HUDEP-2 (cell line): Measurements from ENCODE around the gene RTN4.
"Not testable (repeated sequence)": the region's sequence is repeated elsewhere in the genome, so short reads cannot be mapped to it uniquely, and the experiment has no call there.

ENCODE experiments used
- DNase-seq, 76 experiments: peaks; one replicate each; lab custom pipeline; 2025; ENCODE audit not compliant: unreplicated experiment in 76 of 76; lab: John Stamatoyannopoulos, UW

The RTN4 gene

DNA sequence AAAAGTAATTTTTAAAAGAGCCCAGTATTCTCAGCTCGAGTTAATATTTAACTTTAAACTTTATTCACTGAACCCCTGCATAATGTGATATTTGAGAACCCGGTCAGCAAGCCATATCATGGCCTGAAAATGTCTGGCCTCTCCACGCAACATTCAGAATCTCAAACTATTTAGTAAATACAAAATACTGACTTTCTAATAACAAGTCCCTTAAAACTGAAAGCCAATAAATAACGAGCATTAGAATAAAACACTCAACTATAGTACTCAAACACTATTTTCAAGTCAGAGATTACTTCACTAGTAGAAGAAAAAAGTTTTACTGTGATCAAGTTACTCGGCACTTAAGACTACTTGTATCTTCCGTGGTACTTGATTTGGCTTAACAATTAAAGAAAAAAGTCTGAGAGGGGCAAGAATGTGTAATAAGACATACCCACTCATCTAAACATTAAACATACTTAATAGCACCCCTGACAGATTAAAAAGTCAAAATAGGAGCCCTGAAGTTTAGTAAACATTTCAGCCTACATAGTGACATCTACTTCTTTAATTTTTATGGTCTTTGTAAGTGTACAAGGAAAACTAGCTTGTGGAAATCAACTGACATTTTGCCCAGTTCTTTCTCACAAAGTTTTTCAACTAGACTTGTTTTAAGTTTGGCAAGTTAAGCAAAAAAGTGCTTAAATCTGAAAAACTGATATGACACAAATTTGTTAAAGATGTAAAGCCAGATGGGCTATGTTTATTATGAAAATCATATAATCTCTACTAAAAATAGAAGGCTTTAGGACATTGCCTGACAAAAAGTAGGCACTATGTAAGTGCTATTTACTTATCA is 38.2 kb downstream of the RTN4 start:
- no peak for DNase-seq

DNA sequence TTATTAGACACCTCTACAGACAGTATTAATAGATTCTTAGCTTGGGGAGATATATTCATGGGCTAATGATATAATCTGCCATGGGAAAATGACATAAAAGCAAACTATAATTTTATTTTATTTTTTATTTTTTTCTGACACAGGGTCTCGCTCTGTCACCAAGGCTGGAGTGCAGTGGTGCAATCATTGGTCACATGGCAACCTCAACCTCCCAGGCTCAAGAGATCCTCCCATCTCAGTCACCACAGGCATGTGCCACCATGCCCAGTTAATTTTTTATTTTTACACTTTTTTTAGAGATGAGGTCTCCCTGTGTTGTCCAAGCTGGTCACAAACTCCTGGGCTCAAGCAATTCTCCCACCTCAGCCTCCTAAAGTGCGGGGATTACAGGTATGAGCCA is 39.3 kb downstream of the RTN4 start:
- peak in 6 of 76 experiments; percentile 3 to 15 (median 9) for DNase-seq

DNA sequence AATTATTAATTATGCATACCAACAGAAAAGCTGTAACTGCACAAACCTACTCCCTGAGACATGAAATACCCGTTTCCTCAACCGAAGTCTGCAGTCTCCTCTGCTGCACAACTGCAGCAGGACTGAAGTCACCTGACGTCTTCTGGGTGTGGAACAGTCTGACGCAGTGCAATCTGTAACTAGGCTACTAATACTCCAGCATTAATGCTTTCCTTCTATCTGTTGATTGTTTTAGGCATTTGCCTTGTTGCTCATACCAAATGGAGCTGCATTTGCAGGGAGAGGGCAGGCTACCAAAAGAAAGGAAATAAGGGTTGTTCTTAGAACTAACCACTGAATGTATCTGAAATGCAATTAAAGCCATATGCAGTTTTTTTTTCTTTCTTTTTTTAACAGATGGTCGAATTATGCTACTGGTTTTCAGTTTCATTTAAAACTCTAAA is 40.1 kb downstream of the RTN4 start:
- peak in 26 of 76 experiments; percentile 4 to 55 (median 22) for DNase-seq

DNA sequence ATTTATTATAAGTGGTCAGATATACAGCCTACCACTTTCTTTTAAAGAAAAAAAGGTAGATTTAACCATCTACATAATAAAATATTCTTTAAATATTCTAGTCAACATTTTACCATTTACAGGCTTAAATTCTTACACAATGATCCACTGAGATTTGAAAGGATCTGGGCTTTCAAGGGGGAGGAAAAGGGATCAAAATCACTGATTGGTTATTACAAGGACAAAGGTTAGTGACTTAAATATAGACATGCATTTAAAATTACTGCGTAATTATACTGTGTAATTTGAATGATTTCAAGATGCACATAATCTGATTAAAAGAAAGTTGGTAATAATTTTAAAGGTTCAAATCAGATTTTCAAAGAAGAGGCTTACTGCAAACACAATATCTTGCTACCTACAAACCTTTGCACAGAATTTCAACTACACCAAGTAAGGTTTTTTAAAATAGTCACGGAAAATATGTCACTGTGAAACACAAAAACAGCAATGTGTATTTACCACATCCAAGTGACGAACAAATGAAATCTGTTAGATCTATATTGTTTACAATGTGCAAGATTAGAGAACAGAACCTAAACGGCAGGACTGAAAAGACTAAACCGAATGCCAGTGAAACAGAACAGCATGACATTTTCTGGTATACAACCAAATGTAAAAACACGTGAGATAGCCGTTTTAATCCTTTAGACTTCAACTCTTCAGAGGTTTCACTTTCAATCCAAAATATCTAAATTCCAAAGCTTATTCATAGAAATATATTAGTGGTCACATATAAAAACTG is 40.8 kb downstream of the RTN4 start:
- DNase-seq: no peak

DNA sequence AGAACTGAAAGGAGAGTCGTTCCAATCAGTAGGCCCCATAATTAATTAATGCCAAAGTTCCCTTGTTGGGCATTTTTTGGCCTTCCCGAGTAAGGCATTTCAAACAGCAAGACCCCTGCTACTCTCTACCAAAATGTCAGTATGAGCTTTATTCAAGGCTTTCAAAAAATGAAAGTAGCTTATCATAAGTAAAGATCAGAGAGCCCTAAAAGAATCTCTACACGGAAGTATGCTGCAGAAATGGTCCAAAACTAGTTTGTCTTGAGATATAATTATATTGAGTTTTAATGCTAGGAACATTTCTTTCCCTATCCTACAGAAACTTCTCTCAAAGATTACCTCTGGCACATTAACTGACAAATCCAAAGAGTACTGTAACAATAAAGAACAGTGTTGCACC is 43.9 kb downstream of the RTN4 start:
- DNase-seq: no peak

DNA sequence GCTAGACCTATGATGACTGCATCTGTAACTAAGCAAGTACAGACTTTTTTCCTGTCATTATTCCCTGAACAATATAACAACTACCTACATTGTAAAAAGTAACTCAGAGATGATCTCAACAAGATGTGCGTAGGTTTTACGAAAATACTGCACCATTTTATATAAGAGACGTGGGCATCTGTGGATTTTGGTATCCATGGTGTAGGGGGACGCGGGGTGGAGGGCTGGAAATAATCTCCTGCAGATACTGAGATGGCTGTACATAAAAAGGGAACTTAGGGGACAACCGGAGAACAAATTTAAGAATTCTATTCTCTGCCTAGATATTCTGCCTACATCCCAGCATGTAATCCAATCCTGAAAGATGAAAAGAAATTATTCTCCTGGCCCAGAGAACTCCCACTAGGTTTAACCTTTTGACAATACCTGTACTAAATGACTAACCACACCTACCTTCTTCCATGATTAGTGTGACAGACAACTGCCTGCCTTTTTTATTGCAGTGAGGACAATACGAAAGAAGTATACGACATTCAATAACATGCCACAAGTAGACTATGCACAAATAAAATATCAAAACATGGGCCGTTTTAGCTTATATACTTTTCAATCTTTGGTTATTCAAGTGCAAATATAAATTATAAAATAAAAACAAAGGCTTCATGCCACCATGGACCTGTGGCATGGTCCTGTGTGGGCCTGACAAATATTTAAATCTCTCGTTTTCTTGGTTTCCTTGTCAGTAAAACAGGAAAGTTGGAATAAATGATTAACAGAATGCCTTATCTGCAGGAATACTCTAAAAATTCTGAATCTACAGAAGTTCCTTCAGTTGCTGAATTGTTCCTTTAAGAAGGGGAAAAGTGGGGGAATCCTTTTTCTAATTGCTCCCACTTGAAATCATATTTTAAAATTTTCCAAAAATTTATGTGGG is 46.3 kb downstream of the RTN4 start:
- DNase-seq: no peak

DNA sequence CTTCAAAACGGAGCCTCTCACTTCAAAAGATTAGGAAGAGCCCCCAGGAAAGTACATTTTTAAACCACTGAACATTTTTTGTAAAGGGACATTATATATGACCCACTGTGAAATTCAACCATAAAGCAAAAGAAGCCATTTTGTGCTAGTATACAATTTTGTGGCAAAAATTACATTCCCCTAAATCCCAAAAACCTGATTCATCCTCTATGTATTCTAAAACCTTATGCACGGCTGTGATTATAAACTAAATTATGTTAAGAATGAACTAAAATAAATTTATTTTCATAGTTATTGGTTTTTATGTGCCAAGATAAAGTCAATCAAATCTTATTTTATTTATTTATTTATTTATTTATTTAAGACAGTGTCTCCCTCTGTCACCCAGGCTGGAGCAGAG is 48.5 kb downstream of the RTN4 start:
- no peak for DNase-seq

DNA sequence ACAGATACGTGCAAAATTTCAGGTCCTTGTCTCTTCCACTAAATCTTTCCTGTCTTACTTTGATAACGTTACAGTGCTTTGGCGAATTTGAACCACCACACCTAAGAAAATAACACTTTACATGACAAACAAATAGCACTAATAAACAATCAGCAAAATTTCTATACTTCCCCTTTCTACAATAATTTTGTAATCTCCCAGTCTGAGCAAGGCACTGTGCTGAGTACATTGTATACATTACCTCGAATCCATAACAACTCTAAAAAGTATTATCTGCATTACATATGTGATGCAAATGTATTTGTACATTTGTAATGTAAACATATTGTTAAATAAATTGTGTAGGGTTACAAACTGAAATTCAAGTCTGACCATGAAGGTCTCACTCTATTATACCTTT is 49.9 kb downstream of the RTN4 start:
- no peak for DNase-seq

DNA sequence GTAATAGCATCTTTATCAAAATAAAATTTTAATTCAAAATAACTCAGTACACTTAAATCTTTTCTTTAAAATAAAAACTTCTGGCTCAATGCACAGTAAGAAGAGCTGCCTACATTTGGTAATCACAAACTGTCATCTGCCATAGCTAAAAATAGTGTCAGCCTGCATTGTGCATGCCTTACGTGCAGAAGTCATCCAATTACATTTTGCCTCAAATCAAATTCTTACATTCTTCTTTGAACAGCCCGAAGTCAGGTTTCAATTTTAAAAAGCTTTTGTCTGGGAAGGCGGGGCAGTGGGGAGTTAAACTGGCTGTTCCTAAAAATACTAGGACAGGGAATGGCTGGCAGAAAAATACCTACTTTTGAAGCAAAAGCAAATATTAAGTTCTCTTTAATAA is 51.1 kb downstream of the RTN4 start:
- no peak for DNase-seq

DNA sequence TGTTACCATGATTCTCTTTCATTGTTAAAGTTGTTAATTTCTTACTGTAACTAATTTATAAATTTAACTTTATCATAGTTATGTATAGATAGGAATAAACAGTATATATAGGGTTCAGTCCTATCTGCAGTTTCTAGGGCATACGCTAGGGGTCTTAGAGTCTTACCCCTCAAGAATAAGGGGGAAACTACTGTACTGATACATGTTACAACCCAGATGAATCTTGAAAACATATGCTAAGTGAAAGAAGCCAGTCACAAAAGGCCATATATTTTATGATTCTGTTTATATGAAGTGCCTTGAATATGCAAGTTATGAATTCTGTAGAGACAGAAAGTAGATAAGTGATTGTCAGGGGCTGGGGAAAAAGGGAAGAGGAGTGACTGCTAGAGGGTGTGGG is 52.4 kb downstream of the RTN4 start:
- no peak for DNase-seq

DNA sequence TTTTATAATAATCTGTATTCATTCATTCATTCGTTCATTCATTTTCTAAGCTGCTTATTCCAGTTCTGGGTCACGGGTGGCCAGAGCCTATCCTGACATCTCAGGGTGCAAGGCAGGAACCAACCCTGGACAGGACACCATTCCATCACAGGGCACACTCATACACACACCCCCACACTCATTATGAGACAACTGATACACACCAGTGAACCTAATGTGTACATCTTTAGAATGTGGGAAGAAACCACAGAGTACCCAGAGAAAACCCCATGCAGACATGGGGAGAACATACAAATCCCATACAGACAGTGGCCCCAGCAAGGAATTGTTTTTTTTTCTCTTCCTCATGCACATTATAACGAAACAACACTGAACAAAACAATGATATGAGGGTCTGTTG is 54.7 kb downstream of the RTN4 start:
- DNase-seq: no peak

DNA sequence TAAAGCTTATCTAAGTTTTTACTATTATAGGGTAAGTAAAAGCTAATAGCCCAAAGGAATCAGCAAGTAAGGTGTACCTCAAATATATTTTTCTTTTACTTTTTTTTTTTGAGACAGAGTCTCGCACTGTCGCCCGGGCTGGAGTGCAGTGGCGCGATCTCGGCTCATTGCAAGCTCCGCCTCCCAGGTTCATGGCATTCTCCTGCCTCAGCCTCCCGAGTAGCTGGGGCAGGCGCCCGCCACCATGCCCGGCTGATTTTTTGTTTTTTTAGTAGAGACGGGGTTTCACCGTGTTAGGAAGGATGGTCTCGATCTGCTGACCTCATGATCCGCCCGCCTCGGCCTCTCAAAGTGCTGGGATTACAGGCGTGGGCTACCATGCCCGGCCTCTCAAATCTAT is 59.6 kb downstream of the RTN4 start:
- not testable (repeated sequence) for DNase-seq

DNA sequence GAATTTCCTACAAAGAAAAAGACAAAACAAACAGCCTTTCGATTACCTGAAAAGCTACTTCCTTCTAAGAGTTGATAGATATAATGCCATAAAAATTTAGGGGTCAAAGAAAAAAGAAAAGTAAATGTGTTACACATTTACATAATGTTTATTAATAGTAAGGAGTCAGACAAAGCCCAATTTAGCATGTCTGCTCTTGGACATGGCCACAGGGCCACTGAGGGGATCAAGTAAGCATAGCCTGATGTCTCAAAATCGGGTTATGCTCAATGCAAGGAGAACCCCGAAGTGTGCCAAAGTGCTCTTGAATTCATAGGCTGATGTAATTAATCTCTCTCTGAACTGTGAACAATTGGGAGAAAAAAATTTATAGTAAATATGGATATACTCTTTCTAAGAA is 61.6 kb downstream of the RTN4 start:
- DNase-seq: no peak

DNA sequence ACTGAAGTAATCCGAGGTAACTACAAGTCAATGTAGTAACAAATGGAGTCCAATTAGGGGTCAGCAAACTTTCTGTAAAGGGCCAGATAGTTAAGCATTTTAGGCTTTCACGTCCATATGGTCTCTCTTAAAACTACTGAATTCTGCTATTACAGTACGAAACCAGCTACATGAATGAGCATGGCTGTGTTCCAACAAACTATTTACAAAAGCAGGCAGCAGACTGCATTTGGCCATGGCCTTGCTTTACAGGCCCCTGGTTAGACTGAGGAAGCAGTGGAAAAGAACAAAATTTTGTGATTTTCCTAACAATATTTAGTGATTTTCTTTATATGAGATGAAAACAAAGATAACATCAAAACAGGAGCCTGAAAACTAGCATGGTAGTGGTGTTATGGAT is 64.0 kb downstream of the RTN4 start:
- DNase-seq: no peak

DNA sequence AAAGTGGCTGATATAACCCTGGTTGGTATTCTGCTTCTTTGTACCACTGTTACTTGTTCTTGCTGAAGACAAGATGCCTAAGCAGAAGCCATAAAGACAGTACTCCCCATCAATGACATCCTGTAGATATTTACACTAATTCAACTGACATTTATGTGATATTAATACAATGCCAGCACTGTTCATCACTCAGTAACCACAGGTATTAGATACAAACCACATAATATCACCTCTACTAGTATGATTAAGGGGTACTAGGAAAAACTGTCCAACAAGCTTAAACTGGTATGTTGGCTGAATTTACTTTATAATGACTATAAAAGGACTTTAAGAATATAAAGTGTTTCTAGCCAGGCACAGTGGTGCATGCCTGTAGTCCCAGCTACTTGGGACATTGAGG is 65.8 kb downstream of the RTN4 start:
- DNase-seq: no peak

DNA sequence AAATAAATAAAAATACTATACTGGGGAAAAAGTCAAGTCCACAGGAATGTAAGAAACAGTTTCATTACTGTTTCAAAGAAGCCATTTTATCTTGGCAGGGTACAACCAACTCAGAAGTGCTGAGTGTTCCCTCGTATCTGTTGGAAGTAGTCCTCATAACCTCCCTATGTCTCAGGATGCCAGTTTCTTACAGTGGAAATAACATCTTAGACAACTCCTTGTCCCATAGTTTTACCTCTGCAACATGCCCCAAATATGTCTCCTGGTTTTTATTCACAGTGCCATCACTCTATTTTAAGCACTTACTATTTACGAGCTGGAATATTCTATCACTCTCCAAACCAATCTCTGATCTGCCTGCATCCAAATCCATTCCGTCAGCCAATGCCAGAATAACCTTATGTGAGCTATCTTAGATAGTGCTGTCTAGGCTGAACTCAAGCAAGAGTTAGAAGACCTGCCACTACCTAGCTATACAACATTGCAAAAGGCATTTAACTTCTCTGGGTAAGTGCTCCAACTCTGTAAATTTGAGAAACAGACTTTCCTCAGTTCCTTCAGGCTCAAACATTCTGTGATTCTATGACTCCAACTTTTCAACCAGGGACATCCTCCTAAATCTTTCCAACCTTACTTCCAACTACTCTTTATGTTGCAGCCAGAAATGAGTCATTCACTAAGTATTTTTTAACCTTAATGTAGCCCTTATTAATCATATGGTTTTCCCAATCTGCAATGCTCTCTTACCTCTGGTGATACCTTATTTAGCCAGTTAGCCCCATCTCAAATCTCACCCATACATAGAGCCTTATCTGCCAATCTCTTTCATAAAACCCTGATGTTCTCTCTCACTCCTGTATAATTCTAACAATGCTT is 66.7 kb downstream of the RTN4 start:
- no peak for DNase-seq

DNA sequence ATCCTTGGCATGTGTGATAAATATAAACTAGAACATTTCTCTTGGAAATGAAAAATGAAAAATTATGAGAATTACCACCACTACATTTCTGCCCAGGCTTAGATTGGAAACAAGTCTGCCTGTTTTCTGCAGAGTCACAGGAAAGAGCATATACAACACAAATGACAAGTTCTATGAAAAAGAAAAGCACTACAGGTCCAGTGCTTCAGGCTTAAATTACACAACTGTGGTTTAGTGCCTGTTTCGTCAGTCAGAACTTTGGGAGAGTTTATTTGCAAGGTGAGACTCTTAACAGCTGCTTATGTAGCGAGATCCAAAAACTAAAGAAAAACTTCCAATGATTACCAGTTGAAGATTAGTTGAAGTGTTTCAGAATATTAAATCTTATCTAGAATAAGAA is 68.9 kb downstream of the RTN4 start:
- no peak for DNase-seq

DNA sequence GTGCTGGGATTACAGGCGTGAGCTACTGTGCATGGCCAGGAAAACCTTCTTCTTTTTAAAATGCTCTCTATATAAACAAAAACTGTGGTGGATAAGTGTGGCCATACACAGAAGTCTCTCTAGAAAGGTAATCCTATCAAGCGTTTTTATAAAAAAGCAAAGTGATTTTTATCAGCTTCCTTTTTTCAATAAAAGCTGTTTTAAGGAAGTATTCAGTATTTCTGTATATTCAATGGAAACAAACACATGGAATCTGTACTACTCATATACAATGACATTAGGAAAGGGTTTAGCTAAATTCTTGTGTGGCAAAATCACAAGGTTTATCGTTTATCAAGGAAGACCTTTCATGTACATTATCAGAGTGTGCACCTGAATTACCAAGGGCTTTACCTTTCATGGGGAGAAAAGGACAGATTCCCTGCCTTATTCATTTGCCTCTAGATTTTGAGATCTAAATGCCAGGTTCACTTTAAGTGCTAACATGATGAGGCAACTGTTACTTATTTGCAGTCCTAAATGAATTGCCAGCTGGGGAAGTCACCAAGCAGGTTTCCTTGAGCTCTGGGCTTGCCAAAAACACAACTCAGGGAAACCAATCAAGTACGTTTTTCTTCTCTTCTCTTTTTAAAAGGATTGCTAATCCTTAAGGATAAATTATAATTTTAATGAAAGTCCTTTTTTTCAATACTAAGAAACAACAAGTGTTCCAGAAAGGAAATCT is 70.8 kb downstream of the RTN4 start:
- no peak for DNase-seq

DNA sequence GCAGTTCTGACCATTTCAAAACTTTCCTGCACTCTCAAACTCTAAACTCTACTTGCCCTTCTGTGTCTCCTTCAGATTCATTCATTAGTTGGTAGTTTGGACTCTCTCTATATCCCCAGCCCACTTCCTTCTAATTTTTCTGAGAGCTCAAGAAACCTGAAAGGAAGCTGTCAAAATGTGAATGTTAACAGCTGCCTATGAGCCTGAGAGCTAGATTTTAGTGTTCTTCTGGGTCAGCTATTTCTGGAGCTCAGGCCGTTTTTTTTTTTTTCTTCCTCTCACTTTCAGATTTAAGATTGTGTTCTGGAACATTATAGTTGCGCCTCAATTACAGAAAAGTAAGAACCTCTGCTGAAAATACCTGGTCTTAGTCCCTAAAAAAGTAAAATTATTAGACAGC is 73.1 kb downstream of the RTN4 start:
- DNase-seq: no peak
